Lower leg skin (tissue), 3 donors: Measurements from ENCODE around the gene PLA1A.

Experiments used
- CTCF ChIP-seq, 3 donors: fragments of 450-650 bp; IDR thresholded peaks; one replicate each; pipeline ENCODE4 v1.5.1; 2016; ENCODE audit warnings: antibody characterized with exemption in 3 of 3, mild to moderate bottlenecking in 3 of 3, moderate library complexity in 2 of 3
- POLR2A ChIP-seq, 2 donors: fragments of 450-650 bp; IDR thresholded peaks; one replicate each; pipeline ENCODE4 v1.6.1; 2016 to 2017; ENCODE audit warnings: antibody characterized with exemption in 2 of 2, mild to moderate bottlenecking in 1 of 2, moderate library complexity in 1 of 2

DNA sequence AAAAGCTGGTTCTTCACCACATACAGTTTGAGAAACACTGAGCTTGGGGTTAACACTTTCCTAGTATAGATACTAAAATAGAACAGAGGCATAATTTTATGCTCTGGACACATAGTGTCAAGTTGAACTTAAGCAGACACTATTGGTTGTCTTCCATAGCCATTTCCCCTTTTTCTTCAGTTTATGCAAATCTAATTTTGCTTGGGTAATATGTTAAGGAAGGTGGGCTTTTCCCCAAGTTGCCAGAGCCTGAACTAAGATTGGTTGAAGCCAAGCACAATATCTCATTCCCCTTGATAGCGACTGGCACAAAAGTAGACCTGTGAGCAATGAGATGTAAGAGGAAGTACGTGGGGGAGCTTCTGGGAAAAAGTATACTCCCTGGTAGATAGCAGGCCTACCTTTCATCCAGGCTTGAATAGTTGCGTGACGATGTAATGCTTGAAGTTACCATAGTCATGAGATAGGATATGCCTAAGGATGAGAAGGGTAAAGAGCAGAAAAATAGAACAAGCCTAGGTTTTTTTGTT, 67.2 kb downstream of the PLA1A start:
- no peak for TF ChIP-seq CTCF (IDR thresholded peaks at IDR 0.05)
- TF ChIP-seq POLR2A (IDR thresholded peaks at IDR 0.05): no peak
